SK-N-SH (cell line): ENCODE measurements around the gene FAM149B1. TPM values are rescaled to one million over a fixed set of nuclear protein-coding genes. Genes with fewer than 3 reads are reported as not detected.

ENCODE experiments used
- CTCF ChIA-PET: fragments of 300-600, 350-600 bp; formaldehyde crosslinking; extraction: SDS; loops from one replicate; lab custom pipeline; 2021; lab: Yijun Ruan, JAX
- POLR2A ChIA-PET: fragments of 350-600 bp; sonication (Branson Sonifier 250); formaldehyde crosslinking; extraction: SDS; loops from one replicate; lab custom pipeline; 2020; ENCODE audit warnings: antibody characterized with exemption, inconsistent platforms; lab: Yijun Ruan, JAX
- DNase-seq: peaks from one replicate; pipeline ENCODE4 v3.0.0; 2012
- H2AFZ ChIP-seq: fragments of 200-600 bp; sonication (generic); 2 replicates; pipeline ENCODE4 v1.8.1; 2016; ENCODE audit warnings: antibody characterized with exemption, mild to moderate bottlenecking, low read depth
- H3F3A ChIP-seq: fragments of 200-600 bp; sonication (generic); replicated peaks from 2 replicates; pipeline ENCODE3; 2016; ENCODE audit warnings: antibody characterized with exemption, mild to moderate bottlenecking; ENCODE audit not compliant: insufficient read depth
- H3K27ac ChIP-seq, 2 experiments: fragments of 200-500 bp in 1 of 2; fragments of 200-600 bp in 1 of 2; sonication (Bioruptor generic) in 1 of 2; sonication (generic), shearing (Covaris generic) in 1 of 2; 2 replicates each; pipeline versions ENCODE4 v1.5.1 to v1.6.1; 2014 to 2016; ENCODE audit warnings: low read depth in 2 of 2, inconsistent platforms in 1 of 2, low read length in 1 of 2, mild to moderate bottlenecking in 1 of 2, mixed read lengths in 1 of 2
- H3K27me3 ChIP-seq: fragments of 200-600 bp; sonication (generic), shearing (Covaris generic); 2 replicates; pipeline ENCODE4 v1.6.1; 2016; ENCODE audit warnings: mixed run types; ENCODE audit not compliant: insufficient read depth
- H3K36me3 ChIP-seq, 2 experiments: fragments of 200-500 bp in 1 of 2; fragments of 200-600 bp in 1 of 2; sonication (Bioruptor generic) in 1 of 2; sonication (generic) in 1 of 2; replicated peaks in 1 of 2; 2 replicates each; pipeline versions ENCODE3 to v1.5.1; 2014 to 2016; ENCODE audit warnings: low read length in 1 of 2, mild to moderate bottlenecking in 1 of 2; ENCODE audit not compliant: insufficient read depth in 2 of 2, control insufficient read depth in 1 of 2
- H3K4me1 ChIP-seq, 2 experiments: fragments of 200-500 bp in 1 of 2; fragments of 200-600 bp in 1 of 2; sonication (Bioruptor generic) in 1 of 2; sonication (generic), shearing (Covaris generic) in 1 of 2; 2 replicates each; pipeline versions ENCODE4 v1.5.1 to v1.6.1; 2014 to 2016; ENCODE audit warnings: low read depth in 1 of 2, low read length in 1 of 2, mixed run types in 1 of 2; ENCODE audit not compliant: insufficient read depth in 2 of 2, control insufficient read depth in 1 of 2
- H3K4me2 ChIP-seq: fragments of 200-600 bp; sonication (generic), shearing (Covaris generic); 2 replicates; pipeline ENCODE4 v1.6.1; 2017; ENCODE audit warnings: mixed run types
- H3K4me3 ChIP-seq, 2 experiments: fragments of 200-500 bp in 1 of 2; fragments of 200-600 bp in 1 of 2; sonication (Bioruptor generic) in 1 of 2; sonication (generic), shearing (Covaris generic) in 1 of 2; 2 replicates each; pipeline versions ENCODE4 v1.5.1 to v1.8.1; 2014 to 2016; ENCODE audit warnings: low read depth in 2 of 2, inconsistent platforms in 1 of 2, low read length in 1 of 2, mild to moderate bottlenecking in 1 of 2, mixed read lengths in 1 of 2, moderate library complexity in 1 of 2
- H3K79me2 ChIP-seq: fragments of 200-600 bp; sonication (generic); 2 replicates; pipeline ENCODE4 v1.8.1; 2017; ENCODE audit warnings: mild to moderate bottlenecking; ENCODE audit not compliant: insufficient read depth
- H3K9ac ChIP-seq: fragments of 200-600 bp; sonication (generic); 2 replicates; pipeline ENCODE4 v1.6.1; 2017; ENCODE audit warnings: mixed run types
- H3K9me2 ChIP-seq: fragments of 200-600 bp; sonication (generic); 2 replicates; pipeline ENCODE4 v1.6.1; 2017; ENCODE audit warnings: mixed run types
- H3K9me3 ChIP-seq: fragments of 200-600 bp; sonication (generic); 2 replicates; pipeline ENCODE4 v1.6.1; 2017; ENCODE audit warnings: mixed run types, mild to moderate bottlenecking, moderate library complexity
- H4K20me1 ChIP-seq: fragments of 200-600 bp; sonication (generic); 2 replicates; pipeline ENCODE4 v1.6.1; 2017; ENCODE audit warnings: mild to moderate bottlenecking, mixed run types; ENCODE audit not compliant: insufficient read depth
- CHD2 ChIP-seq: fragments of 150-350 bp; IDR thresholded peaks from 2 replicates; pipeline ENCODE4 v1.6.1; 2018; ENCODE audit warnings: low read length; ENCODE audit not compliant: partially characterized antibody
- CTCF ChIP-seq: fragments of 200-600 bp; sonication (generic); IDR thresholded peaks from 2 replicates; pipeline ENCODE4 v1.6.1; 2017; ENCODE audit warnings: antibody characterized with exemption, mild to moderate bottlenecking, moderate library complexity
- ELF1 ChIP-seq: IDR thresholded peaks from 2 replicates; pipeline ENCODE4 v1.4.0; 2012
- EP300 ChIP-seq, 2 experiments: IDR thresholded peaks; 2 replicates each; pipeline versions ENCODE4 v1.4.0 to v1.6.1; 2012; ENCODE audit warnings: borderline replicate concordance in 1 of 2, low read depth in 1 of 2, low read length in 1 of 2
- FOXJ3 ChIP-seq: sonication (generic); formaldehyde crosslinking; IDR thresholded peaks from 2 replicates; pipeline ENCODE4 v1.5.1; 2020; ENCODE audit warnings: mild to moderate bottlenecking, missing genetic modification reagents
- GABPA ChIP-seq: IDR thresholded peaks from 2 replicates; pipeline ENCODE4 v1.4.0; 2012; ENCODE audit warnings: low read depth, mild to moderate bottlenecking
- IRF3 ChIP-seq: fragments of 150-350 bp; IDR thresholded peaks from 2 replicates; pipeline ENCODE4 v1.6.1; 2016; ENCODE audit warnings: mild to moderate bottlenecking, low read depth, low read length
- JUND ChIP-seq: IDR thresholded peaks from 2 replicates; pipeline ENCODE4 v1.4.0; 2012
- MEF2A ChIP-seq: IDR thresholded peaks from 2 replicates; pipeline ENCODE4 v1.4.0; 2012; ENCODE audit warnings: low read depth, borderline replicate concordance
- POLR2AphosphoS5 ChIP-seq: IDR thresholded peaks from 2 replicates; pipeline ENCODE4 v1.6.1; 2012; ENCODE audit warnings: low read depth, low read length
- RAD21 ChIP-seq: IDR thresholded peaks from 2 replicates; pipeline ENCODE4 v1.6.1; 2012; ENCODE audit warnings: mild to moderate bottlenecking, low read length
- REST ChIP-seq: IDR thresholded peaks from 2 replicates; pipeline ENCODE4 v1.6.1; 2012; ENCODE audit warnings: mild to moderate bottlenecking, low read depth, low read length, moderate library complexity
- RXRA ChIP-seq: IDR thresholded peaks from 2 replicates; pipeline ENCODE4 v1.4.0; 2012; ENCODE audit warnings: low read depth, mild to moderate bottlenecking, borderline replicate concordance
- SMC3 ChIP-seq: IDR thresholded peaks from 2 replicates; pipeline ENCODE4 v1.6.1; 2012; ENCODE audit warnings: low read depth, low read length, improper control_type of control experiment
- WGBS: methylation state at CpG from one replicate; pipeline ENCODE4 v1.1.6; 2017; ENCODE audit warnings: low lambda C conversion rate; 5-methylcytosine and 5-hydroxymethylcytosine counted together
- polyA plus RNA-seq, 3 experiments: library from polyadenylated mRNA; depleted of rRNA; stranded (reverse); fragments of >200 nt; gene quantifications; 2 replicates each; pipeline ENCODE4 v1.2.3, GENCODE V29; 2012
- TF ChIP-seq, protein P1 (sequence below): IDR thresholded peaks from 2 replicates; pipeline ENCODE4 v1.4.0; 2012; ENCODE audit warnings: low read depth, borderline replicate concordance

The FAM149B1 gene
- polyA plus RNA-seq, 1 of the 3 experiments (the other 2 are of a cell fraction): 28.2 TPM

DNA sequence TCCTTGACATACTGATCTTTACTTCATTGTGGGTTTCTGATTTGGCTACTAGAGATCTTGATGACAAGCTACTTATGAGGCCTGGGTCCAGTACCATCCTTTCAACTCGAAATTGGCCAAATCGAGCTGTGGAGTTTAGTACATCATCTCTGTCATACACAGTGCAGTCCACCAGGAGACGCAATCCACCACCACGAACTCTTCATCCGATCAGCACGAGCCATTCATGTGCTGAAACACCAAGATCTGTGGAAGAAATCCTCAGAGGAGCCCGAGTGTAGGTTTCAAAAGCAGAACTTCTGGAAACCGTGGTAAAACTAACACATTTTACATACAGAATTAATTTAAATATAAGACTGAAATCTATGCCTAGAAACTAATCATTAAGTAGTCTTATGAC, 65.0 kb downstream of the FAM149B1 start:
- ChIA-PET POLR2A (no interaction called here), CTCF (no interaction called here)
- Histone ChIP-seq H3K4me2 (no peak overlapping the region), H4K20me1 (no peaks in the 10 kb centered on the region), H2AFZ (no peak overlapping the region), H3F3A (peaks cover 27% of the 10 kb centered on the region), H3K27me3 (no peaks in the 10 kb centered on the region), H3K27ac (no peak overlapping the region), H3K4me1 (no peaks in the 10 kb centered on the region), H3K9ac (no peak overlapping the region), H3K36me3 (peaks cover 54 to 61% of the 10 kb centered on the region in 2 experiments), H3K79me2 (no peaks in the 10 kb centered on the region; the same call in 1 of the 2 replicates), H3K4me3 (no peak overlapping the region), H3K9me3 (no peaks in the 10 kb centered on the region), H3K9me2 (no peaks in the 10 kb centered on the region)
- no peak for DNase-seq
- TF ChIP-seq RAD21: 0 out of 2 replicates have a peak, but pooled peaks have one; percentile 5
- TF ChIP-seq SMC3: no peak
- peak; percentile 31; the same call in 1 of the 2 replicates for TF ChIP-seq CTCF
- TF ChIP-seq, protein P1, sequence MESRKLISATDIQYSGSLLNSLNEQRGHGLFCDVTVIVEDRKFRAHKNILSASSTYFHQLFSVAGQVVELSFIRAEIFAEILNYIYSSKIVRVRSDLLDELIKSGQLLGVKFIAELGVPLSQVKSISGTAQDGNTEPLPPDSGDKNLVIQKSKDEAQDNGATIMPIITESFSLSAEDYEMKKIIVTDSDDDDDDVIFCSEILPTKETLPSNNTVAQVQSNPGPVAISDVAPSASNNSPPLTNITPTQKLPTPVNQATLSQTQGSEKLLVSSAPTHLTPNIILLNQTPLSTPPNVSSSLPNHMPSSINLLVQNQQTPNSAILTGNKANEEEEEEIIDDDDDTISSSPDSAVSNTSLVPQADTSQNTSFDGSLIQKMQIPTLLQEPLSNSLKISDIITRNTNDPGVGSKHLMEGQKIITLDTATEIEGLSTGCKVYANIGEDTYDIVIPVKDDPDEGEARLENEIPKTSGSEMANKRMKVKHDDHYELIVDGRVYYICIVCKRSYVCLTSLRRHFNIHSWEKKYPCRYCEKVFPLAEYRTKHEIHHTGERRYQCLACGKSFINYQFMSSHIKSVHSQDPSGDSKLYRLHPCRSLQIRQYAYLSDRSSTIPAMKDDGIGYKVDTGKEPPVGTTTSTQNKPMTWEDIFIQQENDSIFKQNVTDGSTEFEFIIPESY: no peak
- no peak for TF ChIP-seq CHD2
- no peak for TF ChIP-seq RXRA
- 93% methylated on average over 8 of the region's 8 CpGs for WGBS

GRCh38 chr10:73233883-73234282, 66.0 kb downstream of the FAM149B1 start:
- no peaks in the 10 kb centered on the region for H4K20me1 ChIP-seq
- no peaks in the 10 kb centered on the region; the same call in 1 of the 2 replicates for H3K79me2 ChIP-seq
- H3F3A ChIP-seq: peaks cover 34% of the 10 kb centered on the region
- H3K36me3 ChIP-seq: peaks cover 56 to 59% of the 10 kb centered on the region in 2 experiments
- peak overlapping the region in 1 of 2 experiments; percentile 13; a peak in 1 of 4 replicates for H3K27ac ChIP-seq
- POLR2A ChIA-PET: no interaction called here
- H3K4me1 ChIP-seq: no peaks in the 10 kb centered on the region
- no peak overlapping the region for H3K9ac ChIP-seq
- H2AFZ ChIP-seq: no peak overlapping the region
- CTCF ChIA-PET: interaction anchor here (1.2 to 1.6 kb wide), 2 partner anchors 14 kb away, joined by 3 to 6 read pairs; partner anchors contain the start of gene DNAJC9
- no peak overlapping the region for H3K4me2 ChIP-seq
- no peak for DNase-seq
- H3K4me3 ChIP-seq: no peak overlapping the region
- no peaks in the 10 kb centered on the region for H3K27me3 ChIP-seq
- H3K9me2 ChIP-seq: no peaks in the 10 kb centered on the region
- H3K9me3 ChIP-seq: no peaks in the 10 kb centered on the region
- WGBS: 90% methylated on average over 2 of the region's 2 CpGs
- no peak for TF ChIP-seq EP300 (IDR thresholded peaks at IDR 0.05; ENCODE audit: borderline replicate concordance in 1 of 2, low read depth in 1 of 2, low read length in 1 of 2)
- TF ChIP-seq MEF2A: no peak
- TF ChIP-seq CTCF: no peak
- no peak for TF ChIP-seq ELF1
- TF ChIP-seq REST: no peak
- no peak for TF ChIP-seq POLR2AphosphoS5
- no peak for TF ChIP-seq JUND
- TF ChIP-seq SMC3: no peak
- TF ChIP-seq FOXJ3 (CRISPR knock-in tag): no peak
- TF ChIP-seq GABPA: no peak
- TF ChIP-seq IRF3: no peak
- no peak for TF ChIP-seq RAD21
